SK-N-SH (cell line): ENCODE measurements around the gene FMN1. TPM values are rescaled to one million over a fixed set of nuclear protein-coding genes. Genes with fewer than 3 reads are reported as not detected.

ENCODE experiments used
- CTCF ChIA-PET: fragments of 300-600, 350-600 bp; formaldehyde crosslinking; extraction: SDS; loops from one replicate; lab custom pipeline; 2021; lab: Yijun Ruan, JAX
- POLR2A ChIA-PET: fragments of 350-600 bp; sonication (Branson Sonifier 250); formaldehyde crosslinking; extraction: SDS; loops from one replicate; lab custom pipeline; 2020; ENCODE audit warnings: antibody characterized with exemption, inconsistent platforms; lab: Yijun Ruan, JAX
- DNase-seq: peaks from one replicate; pipeline ENCODE4 v3.0.0; 2012
- H2AFZ ChIP-seq: fragments of 200-600 bp; sonication (generic); 2 replicates; pipeline ENCODE4 v1.8.1; 2016; ENCODE audit warnings: antibody characterized with exemption, mild to moderate bottlenecking, low read depth
- H3F3A ChIP-seq: fragments of 200-600 bp; sonication (generic); replicated peaks from 2 replicates; pipeline ENCODE3; 2016; ENCODE audit warnings: antibody characterized with exemption, mild to moderate bottlenecking; ENCODE audit not compliant: insufficient read depth
- H3K27ac ChIP-seq, 2 experiments: fragments of 200-500 bp in 1 of 2; fragments of 200-600 bp in 1 of 2; sonication (Bioruptor generic) in 1 of 2; sonication (generic), shearing (Covaris generic) in 1 of 2; 2 replicates each; pipeline versions ENCODE4 v1.5.1 to v1.6.1; 2014 to 2016; ENCODE audit warnings: low read depth in 2 of 2, inconsistent platforms in 1 of 2, low read length in 1 of 2, mild to moderate bottlenecking in 1 of 2, mixed read lengths in 1 of 2
- H3K27me3 ChIP-seq: fragments of 200-600 bp; sonication (generic), shearing (Covaris generic); 2 replicates; pipeline ENCODE4 v1.6.1; 2016; ENCODE audit warnings: mixed run types; ENCODE audit not compliant: insufficient read depth
- H3K36me3 ChIP-seq, 2 experiments: fragments of 200-500 bp in 1 of 2; fragments of 200-600 bp in 1 of 2; sonication (Bioruptor generic) in 1 of 2; sonication (generic) in 1 of 2; replicated peaks in 1 of 2; 2 replicates each; pipeline versions ENCODE3 to v1.5.1; 2014 to 2016; ENCODE audit warnings: low read length in 1 of 2, mild to moderate bottlenecking in 1 of 2; ENCODE audit not compliant: insufficient read depth in 2 of 2, control insufficient read depth in 1 of 2
- H3K4me1 ChIP-seq, 2 experiments: fragments of 200-500 bp in 1 of 2; fragments of 200-600 bp in 1 of 2; sonication (Bioruptor generic) in 1 of 2; sonication (generic), shearing (Covaris generic) in 1 of 2; 2 replicates each; pipeline versions ENCODE4 v1.5.1 to v1.6.1; 2014 to 2016; ENCODE audit warnings: low read depth in 1 of 2, low read length in 1 of 2, mixed run types in 1 of 2; ENCODE audit not compliant: insufficient read depth in 2 of 2, control insufficient read depth in 1 of 2
- H3K4me2 ChIP-seq: fragments of 200-600 bp; sonication (generic), shearing (Covaris generic); 2 replicates; pipeline ENCODE4 v1.6.1; 2017; ENCODE audit warnings: mixed run types
- H3K4me3 ChIP-seq, 2 experiments: fragments of 200-500 bp in 1 of 2; fragments of 200-600 bp in 1 of 2; sonication (Bioruptor generic) in 1 of 2; sonication (generic), shearing (Covaris generic) in 1 of 2; 2 replicates each; pipeline versions ENCODE4 v1.5.1 to v1.8.1; 2014 to 2016; ENCODE audit warnings: low read depth in 2 of 2, inconsistent platforms in 1 of 2, low read length in 1 of 2, mild to moderate bottlenecking in 1 of 2, mixed read lengths in 1 of 2, moderate library complexity in 1 of 2
- H3K79me2 ChIP-seq: fragments of 200-600 bp; sonication (generic); 2 replicates; pipeline ENCODE4 v1.8.1; 2017; ENCODE audit warnings: mild to moderate bottlenecking; ENCODE audit not compliant: insufficient read depth
- H3K9ac ChIP-seq: fragments of 200-600 bp; sonication (generic); 2 replicates; pipeline ENCODE4 v1.6.1; 2017; ENCODE audit warnings: mixed run types
- H3K9me2 ChIP-seq: fragments of 200-600 bp; sonication (generic); 2 replicates; pipeline ENCODE4 v1.6.1; 2017; ENCODE audit warnings: mixed run types
- H3K9me3 ChIP-seq: fragments of 200-600 bp; sonication (generic); 2 replicates; pipeline ENCODE4 v1.6.1; 2017; ENCODE audit warnings: mixed run types, mild to moderate bottlenecking, moderate library complexity
- H4K20me1 ChIP-seq: fragments of 200-600 bp; sonication (generic); 2 replicates; pipeline ENCODE4 v1.6.1; 2017; ENCODE audit warnings: mild to moderate bottlenecking, mixed run types; ENCODE audit not compliant: insufficient read depth
- FOXM1 ChIP-seq: IDR thresholded peaks from 2 replicates; pipeline ENCODE4 v1.4.0; 2012; ENCODE audit warnings: low read depth, mild to moderate bottlenecking
- GABPA ChIP-seq: IDR thresholded peaks from 2 replicates; pipeline ENCODE4 v1.4.0; 2012; ENCODE audit warnings: low read depth, mild to moderate bottlenecking
- MXI1 ChIP-seq: IDR thresholded peaks from 2 replicates; pipeline ENCODE4 v1.6.1; 2012; ENCODE audit warnings: mild to moderate bottlenecking, low read depth, low read length, improper control_type of control experiment
- RCOR1 ChIP-seq: fragments of 150-350 bp; IDR thresholded peaks from 2 replicates; pipeline ENCODE4 v1.6.1; 2017; ENCODE audit warnings: antibody characterized with exemption, low read length
- TAF1 ChIP-seq: IDR thresholded peaks from 2 replicates; pipeline ENCODE4 v1.6.1; 2012; ENCODE audit warnings: low read depth, mild to moderate bottlenecking, low read length, moderate library complexity, borderline replicate concordance
- USF2 ChIP-seq: fragments of 150-350 bp; IDR thresholded peaks from 2 replicates; pipeline ENCODE4 v1.6.1; 2017; ENCODE audit warnings: antibody characterized with exemption, low read length, low read depth, borderline replicate concordance
- ZBTB33 ChIP-seq: IDR thresholded peaks from 2 replicates; pipeline ENCODE4 v1.4.0; 2012; ENCODE audit warnings: low read depth, borderline replicate concordance
- WGBS: methylation state at CpG from one replicate; pipeline ENCODE4 v1.1.6; 2017; ENCODE audit warnings: low lambda C conversion rate; 5-methylcytosine and 5-hydroxymethylcytosine counted together
- polyA plus RNA-seq, 3 experiments: library from polyadenylated mRNA; depleted of rRNA; stranded (reverse); fragments of >200 nt; gene quantifications; 2 replicates each; pipeline ENCODE4 v1.2.3, GENCODE V29; 2012

FMN1 gene
- polyA plus RNA-seq, 1 of the 3 experiments (the other 2 are of a cell fraction): 9.1 TPM

- Histone ChIP-seq H3K9ac (no peak overlapping the region), H4K20me1 (peaks cover 9% of the 10 kb centered on the region; the same call in 1 of the 2 replicates), H3F3A (peaks cover 90% of the 10 kb centered on the region), H2AFZ (no peak overlapping the region), H3K79me2 (peaks cover 45% of the 10 kb centered on the region), H3K9me3 (no peaks in the 10 kb centered on the region), H3K4me2 (no peak overlapping the region)
- CTCF ChIA-PET: interaction anchor here (1.1 kb wide), 1 partner anchor 261 kb away, joined by 3 read pairs; no protein-coding TSS in a partner anchor
- no peak for DNase-seq
- no peak for TF ChIP-seq ZBTB33
- TF ChIP-seq, all 33 proteins: peak for 0
- WGBS: 76% methylated on average over 6 of the region's 6 CpGs
- H3K4me3 ChIP-seq: no peak overlapping the region
- H3K4me1 ChIP-seq: no peaks in the 10 kb centered on the region
- peaks cover 9 to 69% of the 10 kb centered on the region in 2 experiments for H3K36me3 ChIP-seq
- H3K27ac ChIP-seq: peak overlapping the region in 1 of 2 experiments; percentile 27; a peak in 1 of 4 replicates
- no peaks in the 10 kb centered on the region for H3K27me3 ChIP-seq
- H3K9me2 ChIP-seq: no peaks in the 10 kb centered on the region
- POLR2A ChIA-PET: no interaction called here
Measured at GRCh38 chr15:32732574-32733157, 461.8 kb downstream of the FMN1 start.

- TF ChIP-seq ZBTB33 (no peak), MXI1 (no peak), RCOR1 (no peak), TAF1 (no peak), USF2 (no peak), GABPA (no peak), FOXM1 (no peak)
- H3K36me3 ChIP-seq: peaks cover 9 to 79% of the 10 kb centered on the region in 2 experiments
- H3K4me1 ChIP-seq: no peaks in the 10 kb centered on the region
- no peak overlapping the region; the same call in 1 of the 2 replicates for H2AFZ ChIP-seq
- H3K4me3 ChIP-seq: no peak overlapping the region
- no peak overlapping the region for H3K4me2 ChIP-seq
- no peak for DNase-seq
- no peaks in the 10 kb centered on the region for H3K9me3 ChIP-seq
- WGBS: 85% methylated on average over 25 of the region's 27 CpGs
- peaks cover 9% of the 10 kb centered on the region; the same call in 1 of the 2 replicates for H4K20me1 ChIP-seq
- H3K27me3 ChIP-seq: no peaks in the 10 kb centered on the region
- H3K27ac ChIP-seq: peak overlapping the region in 1 of 2 experiments; percentile 18; a peak in 1 of 4 replicates
- peaks cover 62% of the 10 kb centered on the region for H3K79me2 ChIP-seq
- CTCF ChIA-PET: no interaction called here
- H3K9me2 ChIP-seq: no peaks in the 10 kb centered on the region
- no peak overlapping the region for H3K9ac ChIP-seq
- POLR2A ChIA-PET: no interaction called here
- peaks cover 84% of the 10 kb centered on the region for H3F3A ChIP-seq
Measured at GRCh38 chr15:32730677-32731654, 463.5 kb downstream of the FMN1 start.
